Hematopoietic multipotent progenitor cell treated with erythropoietin and hydrocortisone succinate and interleukin-3 and kit ligand, for 15 days (in vitro differentiated cells): ENCODE measurements around the gene TMBIM4.
A peak's percentile ranks its signal among the peaks of the same experiment; 100 is the strongest.
"Not testable (repeated sequence)": the region's sequence is repeated elsewhere in the genome, so short reads cannot be mapped to it uniquely, and the experiment has no call there.

Experiments
- DNase-seq: peaks from one replicate; pipeline ENCODE4 v3.0.0-alpha.2; 2015; ENCODE audit warnings: low spot score

TMBIM4 gene

GRCh38 chr12:66169221-66170170 is at the start of gene TMBIM4:
TMBIM4 (minus strand) TSS chr12:66169996; CDS start chr12:66169951, 45 bp downstream.
- peak; percentile 76 for DNase-seq

- DNase-seq = no peak
Measured at GRCh38 chr12:66217342-66217917, 47.6 kb upstream of the TMBIM4 start.

GRCh38 chr12:66213011-66213410 is 43.2 kb upstream of the TMBIM4 start:
- not testable (repeated sequence) for DNase-seq

- DNase-seq = not testable (repeated sequence)
Measured at GRCh38 chr12:66211573-66211972, 41.8 kb upstream of the TMBIM4 start.

GRCh38 chr12:66210840-66211239 is 41.0 kb upstream of the TMBIM4 start:
- no peak for DNase-seq

- DNase-seq = no peak
Measured at GRCh38 chr12:66206141-66206540, 36.3 kb upstream of the TMBIM4 start.

- no peak for DNase-seq
Measured at GRCh38 chr12:66203820-66204219, 34.0 kb upstream of the TMBIM4 start.

- no peak for DNase-seq
Measured at GRCh38 chr12:66199831-66200509, 30.2 kb upstream of the TMBIM4 start.

GRCh38 chr12:66199141-66199540 is 29.3 kb upstream of the TMBIM4 start:
- DNase-seq = no peak

- DNase-seq = no peak
Measured at GRCh38 chr12:66197495-66197921, 27.7 kb upstream of the TMBIM4 start.

- DNase-seq = no peak
Measured at GRCh38 chr12:66196806-66197205, 27.0 kb upstream of the TMBIM4 start.

GRCh38 chr12:66195242-66195641 is 25.4 kb upstream of the TMBIM4 start:
- no peak for DNase-seq

- no peak for DNase-seq
Measured at GRCh38 chr12:66194122-66194521, 24.3 kb upstream of the TMBIM4 start.

- no peak for DNase-seq
Measured at GRCh38 chr12:66191547-66192126, 21.8 kb upstream of the TMBIM4 start.

- no peak for DNase-seq
Measured at GRCh38 chr12:66190519-66191370, 20.9 kb upstream of the TMBIM4 start.

GRCh38 chr12:66189889-66190288 is 20.1 kb upstream of the TMBIM4 start:
- DNase-seq = no peak

- peak; percentile 46 for DNase-seq
Measured at GRCh38 chr12:66189486-66189843, 19.7 kb upstream of the TMBIM4 start.

- DNase-seq = peak; percentile 20
Measured at GRCh38 chr12:66188584-66189485, 19.0 kb upstream of the TMBIM4 start, which contains the start of gene IRAK3. IRAK3 (plus strand) TSS chr12:66189214; CDS start chr12:66189300, 86 bp downstream.

- DNase-seq = no peak
Measured at GRCh38 chr12:66187821-66188220, 18.0 kb upstream of the TMBIM4 start.

- no peak for DNase-seq
Measured at GRCh38 chr12:66187036-66187435, 17.2 kb upstream of the TMBIM4 start.
